Left renal pelvis (tissue), 4 donors: ENCODE data around the gene CFAP299. TPM values are rescaled to one million over a fixed set of nuclear protein-coding genes. Genes with fewer than 3 reads are reported as not detected.

Experiments used
- DNase-seq, 4 donors: peaks; one replicate each; pipeline ENCODE4 v3.0.0-alpha.2; 2013; ENCODE audit warnings: low read depth in 4 of 4, low spot score in 3 of 4
- polyA plus RNA-seq, 4 donors: library from polyadenylated mRNA; unstranded; fragments of 120-200 nt; gene quantifications; one replicate each; pipeline ENCODE4 v1.2.1, GENCODE V29; 2013; ENCODE audit not compliant: insufficient read length in 4 of 4

Gene CFAP299
- polyA plus RNA-seq, 4 donors = 0.52 to 1.1 (median 0.69) TPM; not detected in 1

DNA sequence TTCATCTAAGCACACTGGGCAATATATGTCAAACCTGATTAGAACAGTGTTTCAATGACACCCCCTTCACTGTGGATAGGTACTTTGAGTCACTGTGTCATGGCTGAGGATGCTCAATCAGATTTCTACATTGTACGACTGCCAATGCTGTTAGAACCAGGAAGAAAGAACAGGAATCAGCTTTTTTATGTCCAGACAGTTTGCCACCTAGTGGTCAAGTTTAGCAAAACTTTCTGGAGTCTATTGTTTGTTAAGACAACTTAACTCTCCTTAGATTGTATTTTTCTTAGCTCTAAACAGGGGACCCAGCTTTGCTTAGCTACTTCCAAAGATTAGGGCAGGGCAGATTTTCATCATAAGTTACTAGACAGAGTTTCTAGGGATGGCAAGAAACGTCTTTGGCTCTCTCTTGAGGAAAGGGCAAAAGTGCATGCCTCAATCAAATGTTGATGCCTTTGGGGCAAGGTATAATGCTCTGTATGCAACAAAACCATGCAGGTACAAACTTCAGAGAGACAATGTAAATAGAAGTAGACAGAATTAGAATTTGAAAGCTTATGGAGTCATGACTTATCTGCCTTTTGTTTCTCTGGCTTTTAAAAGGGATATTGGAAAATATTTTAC lies 654.5 kb downstream of the CFAP299 start:
- DNase-seq = peak; percentile 10 to 46 (median 42)

DNA sequence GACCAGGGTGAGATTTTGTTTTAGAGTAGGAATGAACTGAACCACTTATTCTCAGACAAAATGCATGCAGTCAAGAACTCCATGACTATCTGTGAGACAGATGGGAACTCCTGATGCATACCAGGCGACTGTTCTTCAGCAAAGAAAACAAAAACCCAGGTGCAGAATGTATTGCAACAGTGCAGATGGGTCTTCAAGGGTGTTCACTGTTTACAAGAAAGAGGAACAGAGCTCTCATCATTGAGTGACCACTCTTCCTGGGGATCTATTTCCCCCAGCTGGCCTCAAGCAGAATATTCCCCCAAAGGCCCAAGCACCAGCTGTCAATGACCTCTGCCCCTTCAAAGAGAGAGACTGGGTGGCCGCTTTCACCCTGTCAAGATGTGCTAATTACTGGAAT lies 655.3 kb downstream of the CFAP299 start:
- DNase-seq = no peak

DNA sequence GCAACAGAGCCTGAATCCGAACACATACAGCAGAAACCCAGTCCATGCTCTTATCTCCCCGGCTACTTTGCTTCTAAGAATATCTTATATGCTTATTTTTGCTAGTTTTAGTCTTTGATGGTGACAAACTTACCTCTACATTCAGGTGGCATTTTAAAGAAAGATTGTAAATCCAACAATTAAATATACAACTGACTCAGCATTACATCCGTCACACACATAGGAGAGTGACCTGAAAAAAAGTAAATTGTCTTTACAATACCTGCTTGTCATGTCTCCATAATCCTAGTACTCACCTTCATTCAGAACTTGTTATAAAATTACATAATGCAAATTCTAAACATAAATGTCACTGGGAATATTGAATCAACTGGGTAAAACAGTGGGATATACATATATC lies 664.4 kb downstream of the CFAP299 start:
- no peak for DNase-seq

GRCh38 chr4:81003597-81004111 lies 668.1 kb downstream of the CFAP299 start:
- no peak for DNase-seq

DNA sequence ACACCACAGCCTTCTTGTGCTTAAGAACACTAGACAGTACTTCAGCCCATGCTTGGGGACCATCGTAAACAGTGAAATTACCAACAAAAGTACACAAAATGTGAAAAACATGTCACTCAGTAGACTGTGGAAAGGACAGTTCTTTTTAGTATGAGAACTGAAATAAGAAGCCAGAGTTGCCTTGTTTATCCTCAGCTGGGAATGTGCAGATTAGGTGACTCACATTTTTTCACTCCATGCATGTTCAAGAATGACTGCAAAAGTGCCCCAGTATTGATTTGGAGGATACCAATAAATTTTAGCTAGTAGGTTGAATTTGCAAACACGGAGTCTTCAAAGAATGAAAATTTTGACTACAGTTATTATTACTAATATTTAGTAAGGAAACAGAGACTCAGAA lies 671.9 kb downstream of the CFAP299 start:
- DNase-seq = no peak

Other genes starting within 250 kb of the CFAP299 start
- gene PRDM8, start 138.2 kb upstream of the CFAP299 start, polyA plus RNA-seq = 1 to 10 TPM in 3 of 4 donors, under 1 TPM in 1; 0.59 to 1.9 (median 1.8) TPM
- gene FGF5, start 69.1 kb upstream of the CFAP299 start, polyA plus RNA-seq = under 1 TPM in 3 of 4 donors, not detected in 1; 0.06 to 0.17 (median 0.16) TPM